Measurements from ENCODE around the gene HAUS3. TPM values are rescaled to one million over a fixed set of nuclear protein-coding genes. Genes with fewer than 3 reads are reported as not detected.

The HAUS3 gene
- total RNA-seq, 2 donors from 2014 or later, result 6.5 to 12.9 TPM

DNA sequence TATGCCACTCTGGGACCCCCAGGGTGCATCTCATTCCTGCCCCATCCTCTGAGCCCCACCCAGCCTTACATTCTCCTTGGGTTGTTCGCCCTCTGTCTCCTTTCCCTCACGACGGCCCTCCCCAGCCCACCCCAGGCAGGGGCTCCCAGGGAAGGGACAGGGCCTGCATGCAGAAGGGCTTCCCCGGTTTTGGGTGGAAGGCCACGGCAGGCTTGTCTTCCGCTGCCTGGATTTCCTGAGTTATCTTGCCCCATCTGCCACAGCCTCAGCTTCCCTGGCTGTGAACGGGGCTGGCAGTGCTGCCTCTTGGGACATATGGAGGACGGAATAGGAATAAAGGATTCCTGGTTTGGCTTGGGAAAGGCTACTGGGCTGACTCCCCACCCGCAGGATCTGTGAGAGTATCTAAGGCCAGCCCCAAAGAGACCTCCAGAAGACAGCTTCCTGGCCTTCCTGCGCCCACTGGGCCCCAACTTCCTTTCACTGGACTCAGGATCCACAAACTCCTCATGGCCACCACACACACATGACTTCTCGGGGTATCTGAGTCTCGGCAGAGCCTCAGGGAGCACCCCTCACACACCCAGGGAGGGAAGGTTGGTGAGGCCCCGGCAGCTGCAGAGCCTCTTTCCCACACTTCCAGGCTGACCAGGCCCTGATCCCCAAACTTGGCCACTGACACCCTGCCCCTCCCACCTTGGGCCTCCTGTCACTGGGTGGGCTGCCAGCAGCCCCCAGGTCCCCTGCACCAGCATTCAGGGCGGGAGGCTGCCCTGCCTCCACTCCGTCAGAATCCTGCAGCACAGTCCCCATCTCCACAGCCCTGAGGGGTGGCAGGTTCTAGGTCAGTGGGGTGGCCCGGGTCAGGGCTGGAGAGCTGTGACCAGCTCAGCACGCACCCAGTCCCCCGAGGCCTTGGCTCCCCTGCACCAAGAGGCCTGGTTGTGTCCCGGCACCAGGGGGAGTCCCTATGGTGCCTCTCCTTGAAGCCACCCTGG lies 23.5 kb upstream of the HAUS3 start:
- H3K27ac ChIP-seq, result peak overlapping the region; percentile 12 to 30
- H3K36me3 ChIP-seq, result no peaks in the 10 kb centered on the region
- DNase-seq (ENCODE audit: low spot score) (no peak), ATAC-seq (ENCODE audit: insufficient number of reproducible peaks, low FRiP score, low read depth) (no peak)
- no peaks in the 10 kb centered on the region for H3K9me3 ChIP-seq
- H3K4me3 ChIP-seq, result no peak overlapping the region
- peaks cover under 1 to 30% of the 10 kb centered on the region in 2 donors for H3K4me1 ChIP-seq (ENCODE audit: control insufficient read depth in 1 of 2, low read depth in 2 of 2)
- no peaks in the 10 kb centered on the region for H3K27me3 ChIP-seq (replicated peaks; ENCODE audit: insufficient read depth)
- TF ChIP-seq, protein P1, sequence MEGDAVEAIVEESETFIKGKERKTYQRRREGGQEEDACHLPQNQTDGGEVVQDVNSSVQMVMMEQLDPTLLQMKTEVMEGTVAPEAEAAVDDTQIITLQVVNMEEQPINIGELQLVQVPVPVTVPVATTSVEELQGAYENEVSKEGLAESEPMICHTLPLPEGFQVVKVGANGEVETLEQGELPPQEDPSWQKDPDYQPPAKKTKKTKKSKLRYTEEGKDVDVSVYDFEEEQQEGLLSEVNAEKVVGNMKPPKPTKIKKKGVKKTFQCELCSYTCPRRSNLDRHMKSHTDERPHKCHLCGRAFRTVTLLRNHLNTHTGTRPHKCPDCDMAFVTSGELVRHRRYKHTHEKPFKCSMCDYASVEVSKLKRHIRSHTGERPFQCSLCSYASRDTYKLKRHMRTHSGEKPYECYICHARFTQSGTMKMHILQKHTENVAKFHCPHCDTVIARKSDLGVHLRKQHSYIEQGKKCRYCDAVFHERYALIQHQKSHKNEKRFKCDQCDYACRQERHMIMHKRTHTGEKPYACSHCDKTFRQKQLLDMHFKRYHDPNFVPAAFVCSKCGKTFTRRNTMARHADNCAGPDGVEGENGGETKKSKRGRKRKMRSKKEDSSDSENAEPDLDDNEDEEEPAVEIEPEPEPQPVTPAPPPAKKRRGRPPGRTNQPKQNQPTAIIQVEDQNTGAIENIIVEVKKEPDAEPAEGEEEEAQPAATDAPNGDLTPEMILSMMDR (IDR thresholded peaks at IDR 0.05), result no peak

DNA sequence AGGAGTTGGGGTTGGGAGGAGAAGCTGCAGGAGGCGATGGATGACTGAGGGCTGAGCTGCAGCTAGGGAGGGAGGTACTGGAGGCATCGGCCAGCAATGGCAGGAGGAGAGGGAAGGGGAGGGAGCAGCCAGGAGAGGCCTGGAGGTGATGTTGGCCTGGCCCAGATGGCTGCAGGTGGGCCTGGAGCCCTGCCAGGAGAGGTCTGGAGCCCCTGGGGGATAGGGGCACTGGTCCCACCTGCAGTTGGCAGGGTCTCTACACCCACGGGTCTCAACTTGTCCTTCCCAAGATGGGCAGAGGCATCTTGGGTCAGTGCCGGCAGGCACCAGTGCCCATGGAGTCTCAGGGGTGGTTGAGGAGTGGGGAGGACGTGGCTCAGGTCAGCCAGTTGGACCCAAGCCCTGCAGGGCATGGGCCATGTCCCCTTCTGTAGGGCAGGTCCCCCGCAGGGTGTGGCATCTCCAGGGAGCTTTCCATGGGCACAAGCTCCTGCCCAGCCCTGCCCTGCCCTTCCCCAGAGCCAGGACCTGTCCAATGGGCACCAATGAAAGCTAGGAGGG lies 22.6 kb upstream of the HAUS3 start:
- DNase-seq (ENCODE audit: low spot score), result no peak
- no peak overlapping the region for H3K27ac ChIP-seq
- no peak for ATAC-seq (ENCODE audit: insufficient number of reproducible peaks, low FRiP score, low read depth)
- peaks cover 9 to 38% of the 10 kb centered on the region in 2 donors for H3K4me1 ChIP-seq (ENCODE audit: control insufficient read depth in 1 of 2, low read depth in 2 of 2)
- H3K36me3 ChIP-seq, result no peaks in the 10 kb centered on the region
- H3K27me3 ChIP-seq (replicated peaks; ENCODE audit: insufficient read depth), result no peaks in the 10 kb centered on the region
- H3K9me3 ChIP-seq, result no peaks in the 10 kb centered on the region
- H3K4me3 ChIP-seq, result no peak overlapping the region
- TF ChIP-seq, protein P1 (IDR thresholded peaks at IDR 0.05), result no peak

DNA sequence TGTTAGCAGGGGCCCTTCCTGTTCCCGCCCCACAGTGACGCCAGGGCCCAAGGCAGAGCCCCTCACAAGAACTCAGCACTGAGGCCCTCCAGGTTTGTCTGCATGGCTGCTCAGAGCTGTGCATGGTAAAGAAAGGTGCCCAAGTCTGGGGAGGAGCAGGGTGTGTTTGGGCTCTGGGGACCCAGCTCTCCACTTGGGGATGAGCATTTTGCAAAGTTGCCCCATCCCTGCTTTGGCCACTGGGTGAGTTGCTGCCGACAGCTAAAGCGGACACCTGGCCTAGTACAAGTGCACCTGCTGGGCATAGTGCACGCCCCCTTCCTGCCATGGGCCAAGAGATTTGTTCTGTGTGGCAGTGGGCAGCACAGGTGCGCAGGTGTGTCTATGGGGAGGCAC lies 22.0 kb upstream of the HAUS3 start:
- H3K4me3 ChIP-seq, result no peak overlapping the region
- no peaks in the 10 kb centered on the region for H3K36me3 ChIP-seq
- TF ChIP-seq, protein P1 (IDR thresholded peaks at IDR 0.05), result no peak
- ATAC-seq (ENCODE audit: insufficient number of reproducible peaks, low FRiP score, low read depth) (no peak), DNase-seq (ENCODE audit: low spot score) (no peak)
- H3K27me3 ChIP-seq (replicated peaks; ENCODE audit: insufficient read depth), result no peaks in the 10 kb centered on the region
- H3K4me1 ChIP-seq (ENCODE audit: control insufficient read depth in 1 of 2, low read depth in 2 of 2), result peaks cover 15 to 45% of the 10 kb centered on the region in 2 donors
- no peaks in the 10 kb centered on the region for H3K9me3 ChIP-seq
- no peak overlapping the region for H3K27ac ChIP-seq

DNA sequence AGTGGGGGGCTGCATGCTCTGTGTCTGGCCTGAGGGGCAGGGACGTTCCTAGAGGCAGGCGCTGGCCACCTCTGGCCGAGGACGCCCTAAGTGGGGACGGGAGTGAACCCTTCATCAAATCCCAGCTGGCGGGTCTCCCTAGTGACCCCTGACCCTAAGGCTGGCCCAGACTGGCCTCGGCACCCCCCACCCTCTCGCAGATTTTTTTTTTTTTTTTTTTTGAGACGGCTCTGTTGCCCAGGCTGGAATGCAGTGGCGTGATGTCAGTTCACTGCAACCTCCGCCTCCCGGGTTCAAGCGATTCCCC lies 21.0 kb upstream of the HAUS3 start:
- Histone ChIP-seq H3K4me3 (peak overlapping the region; percentile 78), H3K27ac (peak overlapping the region; percentile 83 to 90), H3K27me3 (replicated peaks; ENCODE audit: insufficient read depth) (no peaks in the 10 kb centered on the region), H3K4me1 (ENCODE audit: control insufficient read depth in 1 of 2, low read depth in 2 of 2) (peaks cover 23 to 55% of the 10 kb centered on the region in 2 donors), H3K9me3 (no peaks in the 10 kb centered on the region), H3K36me3 (no peaks in the 10 kb centered on the region)
- TF ChIP-seq, protein P1 (IDR thresholded peaks at IDR 0.05), result no peak
- DNase-seq (ENCODE audit: low spot score) (no peak), ATAC-seq (ENCODE audit: insufficient number of reproducible peaks, low FRiP score, low read depth) (no peak)

DNA sequence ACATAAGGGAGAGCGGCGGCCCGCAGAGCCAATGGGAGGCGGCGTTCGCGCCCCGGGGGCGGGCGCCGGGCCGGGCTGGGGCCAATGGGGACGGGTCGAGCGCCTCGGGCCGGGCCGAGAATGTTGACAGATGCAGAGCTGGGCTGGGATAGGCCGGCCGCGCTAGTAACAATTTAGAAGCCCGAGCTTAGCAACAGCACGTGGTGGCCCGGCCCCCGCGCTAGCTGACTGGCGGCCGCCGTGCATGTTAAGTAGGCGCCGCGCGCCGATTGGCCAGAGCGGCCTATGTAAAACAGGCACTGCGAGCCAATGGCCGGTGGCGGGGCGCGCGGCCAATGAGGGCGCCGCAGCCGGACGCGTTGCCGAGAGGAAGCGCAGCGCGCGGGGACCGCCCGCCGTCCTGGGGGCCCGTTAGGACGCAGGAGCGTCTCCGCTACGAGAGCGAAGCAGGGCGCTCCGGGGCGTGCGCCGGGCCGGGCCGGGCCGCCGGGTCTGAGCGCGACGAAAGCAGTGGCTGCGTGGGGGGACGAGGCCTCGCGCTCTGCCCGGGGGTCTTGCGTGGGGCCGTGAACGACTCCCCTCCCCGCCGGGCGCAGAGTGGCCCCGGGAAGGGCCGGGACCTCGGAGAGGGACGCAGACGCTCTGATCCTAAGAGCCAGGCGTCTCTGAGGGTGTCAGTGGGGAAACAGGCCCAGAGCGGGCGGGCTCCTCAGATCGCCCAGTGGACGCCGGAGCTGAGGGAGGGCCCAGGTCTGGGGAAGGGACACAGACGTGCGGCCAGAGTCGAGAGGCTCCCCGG lies 20.4 kb upstream of the HAUS3 start:
- no peaks in the 10 kb centered on the region for H3K36me3 ChIP-seq
- TF ChIP-seq, protein P1 (IDR thresholded peaks at IDR 0.05), result no peak
- H3K9me3 ChIP-seq, result no peaks in the 10 kb centered on the region
- H3K27ac ChIP-seq, result peak overlapping the region; percentile 83 to 90
- H3K4me3 ChIP-seq, result peak overlapping the region; percentile 78
- ATAC-seq (ENCODE audit: insufficient number of reproducible peaks, low FRiP score, low read depth) (peak; percentile 93), DNase-seq (ENCODE audit: low spot score) (peak; percentile 99)
- peaks cover 29 to 61% of the 10 kb centered on the region in 2 donors for H3K4me1 ChIP-seq (ENCODE audit: control insufficient read depth in 1 of 2, low read depth in 2 of 2)
- no peaks in the 10 kb centered on the region for H3K27me3 ChIP-seq (replicated peaks; ENCODE audit: insufficient read depth)
